GM21447 (cell line): ENCODE data around the gene PDLIM4.
A peak's percentile ranks its signal among the peaks of the same experiment; 100 is the strongest.

Experiments used
- ATAC-seq: cut with Tn5 transposase; IDR thresholded peaks from one replicate; pipeline ENCODE4 v1.9.1; 2021; ENCODE audit not compliant: unreplicated experiment

PDLIM4 gene, protein sequence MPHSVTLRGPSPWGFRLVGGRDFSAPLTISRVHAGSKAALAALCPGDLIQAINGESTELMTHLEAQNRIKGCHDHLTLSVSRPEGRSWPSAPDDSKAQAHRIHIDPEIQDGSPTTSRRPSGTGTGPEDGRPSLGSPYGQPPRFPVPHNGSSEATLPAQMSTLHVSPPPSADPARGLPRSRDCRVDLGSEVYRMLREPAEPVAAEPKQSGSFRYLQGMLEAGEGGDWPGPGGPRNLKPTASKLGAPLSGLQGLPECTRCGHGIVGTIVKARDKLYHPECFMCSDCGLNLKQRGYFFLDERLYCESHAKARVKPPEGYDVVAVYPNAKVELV

GRCh38 chr5:132257131-132258101, at the start of gene PDLIM4:
Gene PDLIM4 (plus strand): TSS chr5:132257696. CDS start chr5:132257735, 39 bp downstream.
- ATAC-seq: no peak

DNA sequence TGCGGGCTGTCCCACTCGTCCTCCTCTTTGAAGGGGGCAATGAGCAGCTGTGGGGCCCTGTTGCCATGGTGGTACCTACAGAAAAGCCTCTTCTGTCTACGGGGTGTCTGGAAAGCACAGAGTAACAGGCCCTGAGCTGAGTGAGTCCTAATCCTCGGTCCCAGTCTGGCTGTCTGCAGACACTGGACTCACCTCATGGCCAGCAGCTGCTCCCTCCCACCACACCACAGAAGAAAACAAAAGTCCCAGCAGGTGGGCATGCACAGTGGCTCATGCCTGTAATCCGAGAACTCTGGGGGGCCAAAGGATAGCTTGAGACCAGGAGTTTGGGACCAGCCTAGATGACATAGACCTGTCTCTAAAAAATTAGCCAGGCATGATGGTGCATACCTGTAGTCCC, 49.7 kb upstream of the PDLIM4 start:
- ATAC-seq: no peak

DNA sequence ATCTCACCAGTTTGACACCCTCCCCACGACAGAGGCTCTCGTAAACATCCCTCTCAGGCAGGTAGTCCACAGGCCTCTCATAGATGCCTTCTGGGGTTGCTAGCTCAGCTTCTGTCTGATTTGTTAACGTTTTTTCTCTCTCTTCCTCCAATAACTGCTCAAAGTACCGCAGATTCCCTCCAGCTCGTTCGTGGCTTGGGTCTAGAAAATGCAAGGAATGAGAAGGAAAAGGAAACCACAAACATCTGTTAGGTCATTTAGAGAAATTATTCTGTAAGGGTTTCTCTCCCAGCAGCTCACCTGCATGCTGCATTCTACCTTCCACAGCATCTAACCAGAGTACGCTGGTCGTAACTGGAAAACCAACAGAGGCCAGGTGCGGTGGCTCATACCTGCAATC, 48.4 kb upstream of the PDLIM4 start:
- ATAC-seq: no peak

DNA sequence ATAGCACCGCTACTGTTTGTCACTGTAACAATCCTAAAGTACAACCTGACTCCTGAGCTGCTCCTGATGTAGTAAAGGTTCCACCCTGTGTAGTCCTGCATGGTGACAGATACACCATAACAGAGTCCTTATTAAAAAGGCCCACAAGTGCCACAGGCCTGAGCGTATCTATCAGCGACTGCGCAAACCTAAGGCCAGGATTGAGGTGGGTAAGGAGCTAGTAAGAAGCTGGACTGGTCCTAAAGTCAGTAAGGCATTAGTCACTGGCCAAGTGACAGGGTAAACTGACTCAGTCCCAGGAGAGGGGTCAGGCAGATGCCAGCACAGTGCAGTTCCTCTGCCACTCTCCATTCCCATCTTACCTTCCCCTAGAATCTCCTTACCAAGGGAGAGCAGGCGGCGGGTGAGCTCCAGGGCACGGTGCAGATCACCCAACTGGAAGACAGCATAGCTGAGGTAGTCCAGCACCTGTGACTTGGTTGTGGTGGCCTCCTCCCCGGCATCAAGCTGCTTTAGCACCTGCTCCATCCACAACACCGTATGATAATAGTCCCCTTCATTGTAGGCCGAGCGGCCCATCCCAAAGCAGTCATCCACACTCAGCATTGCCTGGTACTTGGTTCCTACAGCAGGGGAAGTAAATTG, 47.5 kb upstream of the PDLIM4 start:
- no peak for ATAC-seq

- no peak for ATAC-seq
Observed at GRCh38 chr5:132210944-132211343, 46.6 kb upstream of the PDLIM4 start.

DNA sequence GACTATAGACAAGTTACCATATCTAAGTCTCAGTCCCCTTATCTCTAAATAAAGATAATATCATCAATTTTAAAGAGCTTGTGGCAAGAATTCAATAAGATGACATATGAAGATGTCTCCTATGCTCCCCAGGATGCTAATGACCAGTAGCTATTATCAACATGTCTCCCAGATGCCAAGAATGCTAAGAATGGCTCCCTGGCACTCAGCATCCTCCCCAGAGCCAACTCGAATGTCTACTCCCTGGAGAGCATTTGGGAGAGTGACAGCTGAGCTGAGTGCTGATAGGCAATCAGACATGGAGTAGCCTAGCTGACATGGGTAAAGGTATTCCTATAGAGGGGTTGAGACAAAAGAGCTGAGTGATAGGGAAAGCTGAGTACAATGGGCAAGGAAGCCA, 45.7 kb upstream of the PDLIM4 start:
- ATAC-seq: no peak

GRCh38 chr5:132213666-132214065, 43.8 kb upstream of the PDLIM4 start:
- ATAC-seq: no peak

GRCh38 chr5:132214491-132214890, 43.0 kb upstream of the PDLIM4 start:
- no peak for ATAC-seq

GRCh38 chr5:132215329-132215728, 42.2 kb upstream of the PDLIM4 start:
- ATAC-seq: no peak

GRCh38 chr5:132218321-132218720, 39.2 kb upstream of the PDLIM4 start:
- ATAC-seq: no peak

DNA sequence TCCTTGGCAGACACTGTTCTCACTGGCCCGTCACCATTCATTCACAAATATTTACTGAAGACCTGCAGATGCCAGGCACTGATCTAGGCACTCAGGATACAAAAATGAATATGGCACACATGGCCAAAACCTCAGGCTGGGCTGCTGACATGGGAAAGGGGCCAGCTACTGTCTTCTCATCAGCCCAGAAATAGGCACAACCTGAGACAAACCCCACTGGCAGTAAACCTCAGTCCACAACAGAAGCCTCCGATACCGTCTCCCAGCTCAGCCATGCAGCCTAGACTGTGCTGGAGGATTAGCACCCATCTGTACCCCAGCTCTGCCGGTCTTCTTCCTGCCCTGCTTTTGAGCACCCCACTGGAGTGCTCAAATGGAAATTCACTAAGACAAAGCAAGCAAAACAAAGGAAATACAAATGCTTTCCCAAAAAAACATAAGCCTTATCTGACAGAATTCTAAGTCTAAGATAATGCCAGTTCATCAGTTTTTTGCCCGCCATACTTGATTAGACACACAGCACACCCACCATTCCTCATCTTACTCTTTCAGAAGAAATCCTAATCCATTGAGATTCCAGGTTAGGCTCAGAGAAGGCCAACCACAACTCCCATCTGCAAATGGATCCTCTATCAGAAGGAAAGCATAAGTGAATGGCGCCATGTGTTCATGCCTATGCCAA, 38.1 kb upstream of the PDLIM4 start:
- no peak for ATAC-seq

- no peak for ATAC-seq
Observed at GRCh38 chr5:132219981-132220380, 37.5 kb upstream of the PDLIM4 start.

- no peak for ATAC-seq
Observed at GRCh38 chr5:132220491-132220890, 37.0 kb upstream of the PDLIM4 start.

DNA sequence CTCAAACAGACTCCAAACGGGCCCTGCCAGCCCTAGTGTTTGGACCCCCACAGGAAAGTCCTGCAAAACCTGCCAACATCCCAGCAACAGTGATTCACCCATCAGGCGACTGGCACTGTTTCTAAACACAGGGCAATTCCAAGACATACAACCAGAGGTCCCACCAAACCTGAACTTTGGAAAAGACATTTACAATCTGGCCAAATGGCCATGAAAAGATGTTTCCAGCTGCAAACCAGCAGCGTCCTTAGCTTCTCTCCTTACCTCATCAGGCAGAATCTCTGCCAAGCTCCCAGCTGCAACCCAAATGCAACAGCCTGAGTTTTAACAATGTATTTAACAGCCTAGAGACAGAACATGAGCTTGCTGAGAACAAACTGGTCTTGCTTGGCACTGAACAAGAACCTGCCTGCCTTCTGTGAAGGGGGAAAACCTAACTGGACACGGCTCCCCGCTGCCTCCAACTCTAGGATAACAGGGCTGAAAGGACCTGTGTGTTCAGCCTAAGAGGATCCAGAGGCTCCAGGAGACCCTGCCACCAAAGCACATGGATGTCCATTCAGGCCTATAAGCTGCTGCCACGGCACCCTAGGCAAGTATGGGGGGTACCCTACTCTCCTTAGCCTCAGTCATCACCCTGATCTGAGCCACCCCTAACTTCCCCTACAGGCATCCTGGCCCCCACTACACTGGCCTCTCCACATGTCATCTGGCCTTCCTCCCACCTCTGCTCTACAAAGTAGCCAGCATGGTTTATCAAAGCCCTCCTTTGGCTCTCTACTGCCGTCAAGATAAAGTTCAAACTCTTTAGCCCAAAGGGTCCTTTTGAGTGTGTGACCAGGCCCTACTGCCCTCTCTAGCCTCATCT, 35.5 kb upstream of the PDLIM4 start:
- ATAC-seq: no peak

GRCh38 chr5:132222649-132223038, 34.9 kb upstream of the PDLIM4 start:
- peak; percentile 57 for ATAC-seq

DNA sequence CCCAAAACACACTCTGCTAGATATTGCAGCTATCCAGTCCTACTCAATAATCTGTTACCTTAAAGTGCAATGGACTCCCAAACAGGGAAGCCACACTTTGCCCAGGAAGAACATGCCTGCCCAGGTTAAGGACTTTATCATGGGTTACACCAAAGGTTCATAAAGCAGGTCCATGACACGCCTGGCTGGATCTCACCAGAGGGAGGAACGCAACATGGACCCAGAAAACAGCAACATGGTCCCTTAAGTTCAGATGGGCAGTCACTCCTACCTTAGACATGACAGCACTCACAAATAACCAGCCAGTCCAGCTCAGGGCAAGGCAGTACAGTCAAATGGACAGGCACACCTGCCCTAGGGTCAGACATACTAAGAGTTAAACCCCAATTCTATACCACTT, 33.6 kb upstream of the PDLIM4 start:
- ATAC-seq: no peak

DNA sequence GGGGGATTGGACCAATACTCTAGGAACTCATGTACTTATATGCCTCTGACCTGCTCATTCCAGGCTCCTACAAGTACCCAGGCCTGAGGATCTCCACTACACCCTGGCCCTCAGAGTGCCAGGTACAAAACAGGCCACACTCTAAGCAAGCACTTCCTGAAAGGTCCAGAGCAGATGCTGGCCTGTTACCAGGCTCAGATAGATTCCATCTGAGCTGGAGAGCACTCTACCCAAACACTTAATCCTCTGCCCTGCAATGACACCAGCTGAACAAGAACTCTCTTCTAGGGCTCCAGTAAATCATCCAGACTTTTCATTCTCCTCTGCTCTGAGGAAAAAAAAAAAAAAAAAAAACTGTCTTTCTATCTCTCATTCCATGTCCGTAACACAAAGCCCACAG, 32.8 kb upstream of the PDLIM4 start:
- ATAC-seq: no peak

GRCh38 chr5:132225165-132226032, 32.1 kb upstream of the PDLIM4 start:
- no peak for ATAC-seq
